ENCODE results near the gene LECT2.

The LECT2 gene

DNA sequence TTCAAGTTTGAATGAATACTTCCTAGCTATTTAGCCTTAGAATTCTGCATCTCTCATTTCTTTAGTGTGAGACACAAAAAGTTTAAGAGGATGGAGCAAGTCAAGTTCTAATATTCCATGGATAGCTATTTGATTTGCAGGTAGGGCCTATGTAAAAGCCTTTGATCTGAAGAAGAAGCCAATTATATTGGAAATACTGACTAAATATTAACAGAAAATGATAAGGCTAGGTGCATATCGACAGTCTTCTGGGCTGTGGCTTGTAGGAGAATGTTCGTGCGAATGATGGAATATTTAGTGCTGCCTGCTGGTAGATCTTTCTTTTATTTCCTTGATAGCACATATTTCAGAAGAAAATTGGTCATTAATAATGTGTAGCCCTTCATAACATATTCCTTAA lies at the start of gene LECT2:
LECT2 (minus strand) TSS at position 85 of the 400 bp plus-strand sequence. CDS start 150 bp downstream, outside the sequence.
- DNase-seq, result no peak

DNA sequence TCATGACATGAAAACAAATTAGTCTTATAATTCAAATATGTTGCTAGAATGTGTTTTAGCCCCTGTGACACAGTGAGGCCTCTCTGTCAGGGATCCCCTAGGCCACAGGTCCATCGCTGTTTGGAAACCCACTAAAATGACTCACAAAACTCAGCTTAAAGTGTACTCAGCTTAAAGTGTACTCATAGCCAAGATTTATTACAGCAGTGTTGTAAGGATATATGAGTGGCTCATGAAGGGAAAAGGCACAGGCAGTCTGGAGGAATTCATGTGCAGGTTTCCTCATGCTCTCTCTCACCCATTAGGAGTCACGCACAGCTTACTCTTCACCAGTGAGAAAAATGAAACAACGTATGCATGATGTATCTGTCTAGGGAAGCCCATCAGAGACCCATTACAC lies 49.7 kb upstream of the LECT2 start:
- no peak for DNase-seq

DNA sequence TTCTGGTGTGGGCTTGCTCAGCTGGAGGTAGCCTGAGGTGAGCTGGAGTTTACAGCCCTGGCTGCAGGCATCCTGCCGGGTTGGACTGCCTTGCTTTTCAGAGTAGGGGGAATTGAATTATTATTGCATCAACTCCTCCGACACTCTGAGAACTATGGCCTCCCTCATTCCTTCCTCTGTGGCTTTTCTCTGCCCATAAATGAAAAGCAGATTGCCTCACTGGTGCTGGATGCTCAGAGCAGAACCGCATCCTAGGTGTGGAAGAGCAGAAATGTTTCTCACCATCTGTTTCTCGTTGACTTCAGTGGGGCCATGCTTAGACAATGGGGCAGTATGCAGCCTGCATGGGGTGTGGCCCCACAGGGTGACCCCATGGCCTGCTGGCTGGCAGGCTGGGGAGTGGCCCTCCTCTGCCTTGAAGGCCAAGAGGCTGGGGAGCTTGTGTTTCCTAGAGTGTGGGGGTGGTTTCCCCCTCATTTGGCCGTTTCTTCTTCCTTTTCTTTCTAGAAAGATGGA lies 46.7 kb upstream of the LECT2 start:
- no peak for DNase-seq

DNA sequence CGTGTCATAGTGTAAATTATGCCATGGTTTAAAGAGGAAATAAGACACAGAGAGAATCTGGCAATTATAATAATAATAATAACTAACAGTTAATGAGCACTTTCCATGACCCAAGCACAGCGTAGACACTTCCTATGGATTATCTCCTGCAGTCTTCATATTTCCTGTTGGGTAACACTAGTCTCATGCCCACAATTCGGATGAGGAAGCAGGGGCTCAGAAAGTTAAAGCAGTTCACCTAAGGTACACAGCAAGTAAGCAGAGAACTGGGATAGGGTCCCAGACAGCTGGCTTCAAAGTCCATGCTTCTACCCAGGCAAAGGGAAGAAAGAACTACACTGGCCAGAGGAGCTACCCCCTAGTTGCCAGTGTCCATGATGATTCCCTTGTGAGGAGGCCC lies 46.1 kb upstream of the LECT2 start:
- DNase-seq, result no peak

DNA sequence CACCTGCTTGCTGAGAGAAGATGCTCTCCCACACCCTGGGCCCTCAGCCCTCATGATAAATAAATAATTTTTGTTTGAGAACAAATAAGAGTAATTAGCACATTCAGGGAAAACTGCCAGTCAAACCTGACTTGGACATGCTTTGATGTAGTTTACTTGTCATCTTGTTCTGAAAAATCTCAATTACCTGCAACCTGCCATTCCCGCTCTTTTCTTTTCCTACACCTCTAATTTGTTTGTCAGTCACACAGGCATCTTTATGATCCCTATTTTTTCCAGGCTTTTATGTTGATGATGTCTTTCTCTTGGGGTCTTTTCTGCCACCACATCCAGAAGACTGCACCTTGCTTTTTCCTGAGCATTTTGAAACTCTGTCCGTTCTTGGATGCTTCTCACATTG lies 45.4 kb upstream of the LECT2 start:
- no peak for DNase-seq

DNA sequence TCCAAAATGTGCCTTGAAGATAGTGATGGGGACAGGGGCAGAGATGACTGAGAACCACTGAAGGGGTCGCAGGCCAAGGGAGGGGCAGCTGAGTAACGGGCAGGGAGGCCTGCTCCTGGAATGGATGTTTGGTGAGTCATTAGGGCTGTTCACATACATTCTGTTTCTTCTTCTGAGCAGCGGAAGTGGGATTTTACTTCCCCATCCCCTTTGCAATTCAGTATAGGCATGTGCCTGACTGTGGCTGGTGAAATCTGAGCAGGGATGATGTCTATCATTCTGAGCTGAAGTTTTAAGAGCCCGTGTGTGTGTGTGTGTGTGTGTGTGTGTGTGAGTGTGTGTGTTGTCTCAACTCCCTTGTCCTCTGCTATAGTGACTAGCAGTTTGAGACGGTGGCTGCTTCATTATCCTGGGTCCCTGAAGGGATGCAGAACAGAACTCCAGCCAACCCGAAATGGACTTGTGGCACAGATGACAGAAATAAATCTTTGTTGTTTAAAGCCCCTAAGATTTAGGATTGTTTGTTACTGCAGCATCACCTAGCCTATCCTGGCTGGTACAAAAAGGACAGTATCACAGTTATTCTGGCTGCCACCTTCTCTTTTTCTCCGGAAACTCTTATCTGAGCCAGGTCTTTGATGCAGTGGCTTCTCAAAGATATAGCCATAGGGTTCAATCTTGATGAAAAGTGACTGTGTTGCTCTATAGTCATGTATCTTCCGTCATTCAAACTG lies 44.8 kb upstream of the LECT2 start:
- DNase-seq, result no peak

DNA sequence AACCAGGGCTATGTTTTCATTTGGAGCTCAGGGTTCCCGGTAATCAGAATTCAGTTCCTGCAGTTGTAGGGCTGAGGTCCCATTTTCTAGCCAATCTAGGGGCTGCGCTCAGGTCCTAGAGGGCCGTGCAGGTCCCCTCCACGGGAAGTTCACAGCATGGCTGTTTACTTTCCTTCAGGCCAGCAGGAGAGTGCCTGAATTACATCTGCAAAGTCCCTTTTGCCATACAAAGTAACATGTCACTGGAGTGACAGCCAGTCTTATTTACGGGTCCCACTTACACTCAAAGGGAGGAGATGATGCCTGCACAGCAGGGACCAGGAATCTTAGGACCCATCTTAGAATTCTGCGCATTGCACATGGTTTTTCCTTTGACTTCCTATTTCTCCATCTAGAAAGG lies 44.1 kb upstream of the LECT2 start:
- DNase-seq, result no peak

DNA sequence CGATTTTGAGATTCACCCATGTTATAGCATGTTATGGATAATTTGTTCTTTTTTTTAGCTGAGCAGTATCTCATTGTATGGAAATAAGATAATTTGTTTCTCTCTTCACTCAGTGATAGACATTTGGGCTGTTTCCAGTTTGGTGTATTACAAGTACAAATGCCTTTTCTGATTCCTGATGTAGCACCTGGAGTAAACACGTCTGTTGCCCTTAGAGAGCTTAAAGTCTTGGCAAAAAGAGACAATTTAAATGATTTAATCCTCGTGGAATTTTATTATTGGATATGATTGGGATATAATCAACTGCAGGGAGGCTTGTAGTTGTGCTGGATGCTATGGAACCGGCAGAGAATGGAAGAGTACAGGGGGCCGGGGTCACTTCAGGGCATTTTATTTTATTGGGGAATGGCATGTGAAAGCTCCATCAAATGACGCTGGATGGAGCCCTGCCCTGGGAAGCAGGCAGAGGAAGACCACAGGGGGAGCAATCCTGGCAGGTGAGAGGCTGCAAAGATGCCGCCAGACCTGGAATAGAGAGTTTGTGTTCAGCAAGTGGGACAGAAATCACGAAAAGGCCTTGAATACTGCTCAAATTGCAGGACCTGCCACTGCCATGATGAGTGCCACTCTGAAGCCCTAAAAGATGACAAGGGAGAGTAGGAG lies 43.0 kb upstream of the LECT2 start:
- no peak for DNase-seq

DNA sequence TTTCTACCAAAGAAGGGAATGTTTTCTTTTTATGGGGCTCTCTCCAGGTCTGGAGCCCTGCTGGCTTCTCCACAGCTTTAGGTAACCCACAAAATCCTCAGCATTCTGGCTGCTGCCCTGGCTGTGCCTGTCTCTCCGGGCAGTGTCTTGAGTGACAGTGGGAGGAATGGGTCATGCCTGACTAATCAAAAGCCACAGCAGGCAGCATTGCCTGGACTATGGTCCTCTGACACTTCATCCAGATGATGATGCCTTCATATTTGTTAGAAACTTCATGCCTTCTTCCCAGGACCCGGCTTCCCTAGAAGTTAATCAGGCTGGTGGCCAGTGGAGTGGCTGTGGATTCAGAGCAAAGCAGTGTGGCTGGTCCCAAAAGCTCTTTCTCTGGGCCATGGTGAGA lies 41.8 kb upstream of the LECT2 start:
- DNase-seq, result no peak

DNA sequence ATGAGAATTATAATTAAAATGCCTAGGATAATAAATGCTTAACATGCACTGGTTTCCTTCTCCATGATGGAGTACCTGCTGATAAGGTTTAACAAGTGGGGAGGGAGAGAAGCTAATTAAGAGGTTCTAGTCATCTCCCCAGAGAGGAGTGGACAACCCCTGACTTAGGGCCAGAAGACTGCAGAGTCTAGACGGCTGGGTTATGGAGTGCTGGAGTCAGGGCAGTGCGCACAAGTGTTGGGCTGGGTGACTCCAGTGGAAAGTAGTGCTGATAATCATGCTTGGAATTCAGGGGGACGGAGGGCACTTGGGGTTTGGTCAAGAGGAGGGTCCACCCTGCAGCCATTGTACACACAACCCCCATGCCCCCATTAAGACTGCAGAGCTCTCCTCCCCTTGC lies 41.2 kb upstream of the LECT2 start:
- DNase-seq, result no peak

DNA sequence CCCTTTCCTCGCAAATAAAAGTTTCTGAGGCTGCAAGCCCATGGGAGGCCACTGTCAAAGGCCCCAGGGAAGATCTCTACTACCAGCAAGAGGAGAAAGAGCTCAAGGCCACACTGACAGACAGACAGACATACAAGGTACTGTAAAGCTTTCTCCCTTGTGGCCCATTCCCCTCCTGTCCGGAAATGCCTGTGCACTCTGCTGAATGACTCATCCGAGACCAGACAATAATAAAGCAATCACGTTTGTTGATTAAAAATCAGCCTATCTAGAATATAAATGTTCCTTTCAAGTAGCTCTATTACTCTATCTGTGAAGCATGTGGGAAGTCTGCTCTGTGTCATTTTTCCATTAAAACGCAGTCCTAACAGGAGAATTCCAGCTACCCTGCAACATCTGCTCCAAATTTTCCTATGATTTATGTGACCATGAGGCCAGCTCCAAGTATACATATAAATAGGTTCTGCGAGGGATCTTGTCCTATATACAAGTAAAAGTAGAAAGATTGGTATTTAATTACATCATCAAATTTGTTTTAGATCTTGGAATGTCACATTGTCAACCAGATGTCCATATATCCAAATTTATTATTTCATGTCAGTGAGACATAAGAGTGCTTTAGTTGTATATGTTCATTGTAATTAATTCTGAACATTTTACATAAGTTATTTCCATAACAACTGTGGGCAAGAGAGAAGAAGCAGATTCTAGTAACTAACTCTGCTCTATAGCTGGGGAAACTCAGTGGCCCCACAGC lies 39.3 kb upstream of the LECT2 start:
- DNase-seq, result no peak

DNA sequence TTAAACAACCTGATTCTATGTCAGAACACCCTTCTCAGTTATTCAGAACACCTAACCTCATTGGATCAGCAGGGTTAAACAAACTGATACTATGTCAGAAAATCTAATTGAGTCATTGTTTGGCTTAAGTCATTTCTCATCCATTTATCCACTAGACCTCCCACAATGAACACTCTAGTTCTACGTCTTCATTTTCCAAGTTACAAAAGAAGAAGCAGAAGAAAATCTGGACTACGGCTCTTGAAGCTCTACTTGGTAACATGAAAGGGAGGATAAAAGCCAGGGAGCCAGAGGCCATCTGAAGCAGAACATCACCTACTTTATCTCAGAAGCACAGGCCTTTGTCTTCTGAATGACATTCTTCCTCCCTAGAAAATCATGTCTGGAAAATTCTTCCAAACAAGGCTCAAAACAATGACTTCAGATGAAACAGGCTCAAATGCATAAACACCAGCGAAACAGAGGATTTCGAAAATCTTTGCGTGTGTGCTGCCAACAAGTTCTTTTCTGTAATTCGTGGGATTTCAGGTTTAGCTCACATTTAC lies 38.6 kb upstream of the LECT2 start:
- DNase-seq, result no peak

DNA sequence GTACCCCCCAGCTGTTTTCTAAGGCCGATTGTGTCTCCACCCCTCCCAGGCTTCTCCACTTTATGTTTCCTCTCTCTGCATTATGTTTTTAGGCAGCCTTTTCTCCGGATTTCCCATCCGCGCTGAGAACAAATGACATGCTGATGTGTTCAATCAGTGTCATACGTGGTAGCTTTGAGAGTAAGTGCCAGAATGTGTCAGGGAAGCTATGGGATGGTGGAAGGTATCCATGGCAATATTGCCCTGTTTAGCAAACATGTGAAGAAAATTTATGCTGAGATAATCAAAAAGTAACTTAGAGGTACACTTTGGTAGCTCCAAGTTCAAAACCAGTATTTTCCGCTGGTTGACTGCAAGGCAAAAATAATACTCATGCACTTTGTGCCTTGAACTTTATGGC lies 36.6 kb upstream of the LECT2 start:
- no peak for DNase-seq

DNA sequence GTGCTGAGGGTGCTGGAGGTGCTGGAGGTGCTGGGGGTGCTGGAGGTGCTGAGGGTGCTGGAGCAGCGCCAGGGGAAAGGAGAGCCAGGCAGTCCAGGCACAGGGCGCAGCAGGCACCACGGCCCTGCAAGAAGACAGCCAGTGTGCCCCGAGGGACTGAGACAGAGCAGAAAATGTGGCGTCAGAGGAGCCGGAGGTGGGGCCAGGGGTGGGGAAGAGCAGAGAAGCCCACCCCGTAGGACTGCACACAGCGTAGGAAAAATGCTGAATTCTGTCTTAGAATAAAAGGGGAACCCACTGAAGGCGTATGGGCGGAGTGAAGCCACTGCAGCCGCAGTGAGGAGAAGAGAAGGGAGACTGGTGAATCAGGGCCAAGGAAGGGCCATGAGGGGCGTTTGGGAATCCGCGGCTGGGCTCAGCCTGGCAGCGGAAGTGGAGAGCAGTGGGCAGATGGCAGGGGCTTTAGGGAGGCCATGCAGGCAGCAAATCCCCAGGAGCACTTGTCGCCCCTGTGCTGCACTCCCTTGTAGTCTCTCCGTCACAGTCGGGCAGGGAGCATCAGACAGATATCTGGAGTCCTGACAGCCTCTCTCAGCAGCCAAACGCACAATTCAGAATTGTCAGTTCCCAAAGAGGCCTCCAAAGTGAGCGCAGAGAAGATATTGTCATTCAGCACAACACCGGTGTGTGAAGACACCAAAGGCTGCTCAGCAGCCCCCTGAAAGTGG lies 35.9 kb upstream of the LECT2 start:
- no peak for DNase-seq

DNA sequence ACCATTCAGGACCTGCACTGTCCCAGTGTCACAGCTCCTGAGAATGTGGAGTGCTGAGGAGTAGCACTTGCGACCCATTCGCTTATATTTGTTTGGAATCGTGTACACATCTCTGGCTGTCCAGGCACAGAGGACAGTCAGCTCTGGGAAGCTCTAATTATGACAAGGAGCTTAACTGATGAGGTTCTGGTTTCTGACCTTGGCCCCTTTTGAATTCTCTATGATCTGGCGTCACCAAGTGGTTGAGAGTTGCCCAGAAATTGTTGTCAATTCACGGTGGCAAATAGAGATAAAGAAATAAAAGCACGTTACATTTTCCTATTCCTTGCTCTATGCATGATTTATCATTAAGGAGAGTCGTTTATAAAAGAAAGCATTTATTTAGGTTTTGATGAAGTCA lies 34.9 kb upstream of the LECT2 start:
- DNase-seq, result no peak

DNA sequence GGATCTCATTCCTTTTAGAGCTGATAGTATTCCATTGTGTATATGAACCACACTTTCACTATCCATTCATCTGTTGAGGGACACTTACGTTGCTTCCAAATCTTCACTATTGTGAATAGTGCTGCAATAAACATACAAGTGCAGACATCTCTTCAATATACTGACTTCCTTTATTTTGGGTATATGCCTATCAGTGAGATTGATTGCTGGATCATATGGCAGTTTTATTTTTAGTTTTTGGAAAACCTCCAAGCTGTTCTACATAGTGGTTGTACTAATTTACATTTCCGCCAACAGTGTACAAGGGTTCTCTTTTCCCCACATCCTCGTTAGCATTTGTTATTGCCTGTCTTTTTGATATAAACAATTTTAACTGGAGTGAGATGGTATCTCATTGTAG lies 33.8 kb upstream of the LECT2 start:
- no peak for DNase-seq

DNA sequence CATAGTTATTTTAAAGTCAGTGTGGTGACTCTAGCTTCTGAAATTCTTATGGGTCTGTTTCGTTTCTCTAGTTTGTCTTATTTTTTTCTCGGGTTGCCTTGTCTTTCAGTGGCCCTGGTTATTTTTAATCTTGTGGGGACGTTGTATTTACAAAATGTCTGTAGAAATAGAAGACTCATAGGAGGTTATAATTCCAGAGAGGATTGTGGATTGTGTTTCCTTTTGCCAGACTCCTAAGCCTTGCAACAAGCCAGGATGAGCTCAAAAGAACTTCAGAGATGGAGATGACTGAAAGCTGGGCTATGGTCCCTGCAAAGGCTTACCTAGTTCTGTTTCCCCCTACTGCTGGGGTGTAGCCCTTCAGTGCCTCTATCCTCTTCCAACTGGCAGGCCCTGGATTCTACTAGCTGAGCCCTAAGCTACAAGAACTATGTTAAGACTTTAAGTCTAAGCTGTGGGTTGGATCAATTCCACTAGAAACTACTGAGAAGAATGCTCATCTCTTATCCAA lies 32.2 kb upstream of the LECT2 start:
- no peak for DNase-seq

DNA sequence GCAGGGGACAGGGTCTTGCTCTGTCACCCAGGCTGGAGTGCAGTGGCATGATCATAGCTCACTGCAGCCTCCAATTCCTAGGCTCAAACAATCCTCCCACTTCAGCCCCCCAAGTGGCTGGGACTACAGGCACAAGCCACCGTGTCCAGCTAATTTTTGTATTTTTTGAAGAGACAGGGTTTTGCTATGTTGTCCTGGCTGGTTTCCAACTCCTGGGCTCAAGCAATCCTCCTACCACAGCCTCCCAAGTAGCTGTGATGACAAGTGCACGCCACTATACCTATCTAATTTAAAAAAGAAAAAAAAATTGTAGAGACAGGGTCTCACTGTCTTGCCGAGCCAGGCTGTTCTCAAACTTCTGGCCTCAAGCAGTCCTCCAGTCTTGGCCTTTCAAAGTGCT lies 31.6 kb upstream of the LECT2 start:
- no peak for DNase-seq

DNA sequence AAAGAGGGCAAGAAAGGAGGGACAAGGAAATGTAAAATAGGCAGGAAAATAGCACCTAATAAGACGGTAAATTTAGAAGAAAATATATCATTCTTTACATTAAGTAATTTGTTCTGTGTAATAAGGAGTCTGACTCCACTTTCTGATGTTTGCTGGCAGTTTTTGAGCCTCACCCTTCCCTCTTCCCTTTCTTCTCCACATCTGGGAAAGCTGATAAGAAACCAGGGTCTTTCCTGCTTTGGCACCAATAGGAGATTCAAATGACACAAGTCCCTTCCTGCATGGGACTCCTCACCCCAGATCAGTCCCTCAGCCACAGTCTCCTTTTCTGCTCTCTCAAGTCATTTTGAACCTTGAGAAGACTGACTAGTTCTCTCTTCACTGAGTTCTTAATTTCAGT lies 31.2 kb upstream of the LECT2 start:
- DNase-seq, result no peak

DNA sequence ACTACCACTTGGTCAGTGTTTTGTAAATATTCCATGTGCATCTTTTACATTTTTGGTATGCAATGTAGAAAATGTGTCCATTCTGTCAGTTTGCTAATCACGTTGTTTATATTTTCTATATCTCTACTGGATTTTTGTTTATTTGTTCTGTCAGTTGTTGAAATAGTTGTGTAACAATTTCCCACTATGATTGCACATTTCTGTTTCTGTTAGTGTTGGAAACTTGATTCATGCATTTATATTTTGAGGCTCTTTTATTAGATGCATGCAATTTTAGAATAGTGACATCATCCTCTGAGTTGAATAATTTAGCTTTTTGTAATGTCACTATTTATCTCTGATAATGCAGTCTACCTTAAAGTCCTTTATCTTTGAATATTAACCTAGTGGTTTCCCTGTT lies 25.8 kb upstream of the LECT2 start:
- DNase-seq, result no peak

DNA sequence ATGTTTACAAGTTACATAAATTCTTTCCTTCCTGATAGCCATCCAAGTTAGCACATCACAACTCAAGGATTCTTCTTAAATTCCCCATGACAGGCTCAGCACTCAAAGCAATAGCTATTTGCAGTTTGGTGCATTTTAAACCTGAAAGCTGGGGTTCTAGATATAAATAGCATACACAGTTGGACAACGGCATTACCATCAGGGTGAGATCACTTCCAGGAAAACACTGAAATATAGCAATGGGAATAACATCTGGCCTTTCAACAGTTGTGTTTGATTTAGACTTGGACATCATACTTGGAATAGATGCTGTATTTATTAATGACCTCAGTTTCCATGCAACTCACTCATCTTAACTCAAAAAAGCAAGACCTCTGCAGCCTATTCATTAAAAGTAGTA lies 24.7 kb upstream of the LECT2 start:
- no peak for DNase-seq

DNA sequence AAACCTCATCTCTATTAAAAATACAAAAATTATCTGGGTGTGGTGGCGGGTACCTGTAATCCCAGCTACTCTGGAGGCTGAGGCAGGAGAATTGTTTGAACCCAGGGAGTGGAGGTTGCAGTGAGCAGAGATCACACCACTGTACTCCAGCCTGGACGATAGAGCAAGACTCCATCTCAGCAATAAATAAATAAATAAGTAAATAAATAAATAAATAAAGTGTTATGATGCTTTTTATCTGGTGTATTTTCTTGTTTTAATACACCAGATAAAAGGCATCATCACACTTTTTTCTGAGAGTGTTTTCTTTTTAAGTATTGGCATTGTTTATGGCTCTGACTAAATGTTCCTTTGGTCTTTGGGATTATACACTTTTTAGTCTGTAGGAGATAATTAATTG lies 24.2 kb upstream of the LECT2 start:
- DNase-seq, result no peak

DNA sequence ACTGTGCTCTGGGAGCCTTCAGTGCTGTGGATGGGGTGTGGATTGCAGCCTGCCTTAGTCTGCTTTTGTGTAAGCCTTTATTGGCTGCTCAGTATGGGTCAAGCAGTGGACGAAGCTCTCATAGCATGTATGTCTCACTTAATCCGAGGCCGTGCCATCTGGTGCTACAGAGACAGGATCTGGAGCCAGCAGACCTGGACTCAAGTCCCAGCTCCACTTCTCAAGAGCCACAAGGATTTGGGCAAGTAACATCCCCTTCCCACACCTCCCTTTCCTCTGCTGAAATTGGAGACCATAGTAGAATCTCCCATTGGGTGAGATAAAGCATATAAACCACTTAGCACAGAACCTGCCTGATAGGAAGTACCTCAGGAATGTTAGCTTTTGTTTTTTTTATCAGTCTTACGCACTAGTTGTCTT lies 23.4 kb upstream of the LECT2 start:
- DNase-seq, result no peak

Data from activated CD4-positive, alpha-beta T cell treated with anti-CD3 and anti-CD28 coated beads, Interleukin-2, amount 50 U/mL, for 48 hours (primary cell).